Body of pancreas (tissue), 4 donors: ENCODE measurements around the gene APLP2. TPM values are rescaled to one million over a fixed set of nuclear protein-coding genes. Genes with fewer than 3 reads are reported as not detected.

Experiments used
- ATAC-seq: fragments of 150-250 bp; one replicate; pipeline ENCODE4 v1.9.1; 2016
- DNase-seq, 4 donors: peaks; one replicate each; pipeline ENCODE4 v3.0.0-alpha.2; 2019
- H3K27ac ChIP-seq, 4 donors: fragments of 200-600 bp; sonication (generic); 1 replicate in 3 of 4; 2 replicates in 1 of 4; pipeline versions ENCODE4 v1.5.1 to v1.6.1; 2016 to 2019; ENCODE audit warnings: mild to moderate bottlenecking in 1 of 4, mixed read lengths in 1 of 4, moderate library complexity in 1 of 4
- H3K27me3 ChIP-seq, 2 donors: fragments of 200-600 bp; sonication (generic); one replicate each; pipeline ENCODE4 v1.6.0; 2016; ENCODE audit warnings: mild to moderate bottlenecking in 1 of 2
- H3K36me3 ChIP-seq, 2 donors: fragments of 200-600 bp; sonication (generic); replicated peaks in 1 of 2; 2 replicates each; pipeline ENCODE4 v1.5.1; 2016; ENCODE audit warnings: low read depth in 2 of 2; ENCODE audit not compliant: insufficient read depth in 1 of 2
- H3K4me1 ChIP-seq: fragments of 200-600 bp; sonication (generic); one replicate; pipeline ENCODE4 v1.6.0; 2016
- H3K4me3 ChIP-seq, 2 donors: fragments of 200-600 bp; sonication (generic); 1 replicate in 1 of 2; 2 replicates in 1 of 2; pipeline ENCODE4 v1.5.1; 2016 to 2019
- H3K9me3 ChIP-seq, 3 donors: fragments of 200-600 bp; sonication (generic); 1 replicate in 2 of 3; 2 replicates in 1 of 3; pipeline ENCODE4 v1.5.1; 2016
- CTCF ChIP-seq, 7 experiments: fragments of 450-650 bp in 4 of 7; fragments of 200-600 bp in 3 of 7; sonication (generic) in 3 of 7; IDR thresholded peaks; one replicate each; pipeline ENCODE4 v1.5.1; 2016 to 2019; ENCODE audit warnings: antibody characterized with exemption in 7 of 7
- POLR2A ChIP-seq, 3 donors: fragments of 450-650 bp; IDR thresholded peaks; one replicate each; pipeline ENCODE4 v1.6.1; 2016; ENCODE audit warnings: antibody characterized with exemption in 3 of 3, mild to moderate bottlenecking in 2 of 3
- WGBS, 2 donors: methylation state at CpG; one replicate each; pipeline ENCODE4 v1.1.5; 2017; 5-methylcytosine and 5-hydroxymethylcytosine counted together
- intact Hi-C: fragments of 100-400 bp; cut with DNase I; formaldehyde crosslinking; loops from one replicate; pipeline ENCODE4 v1.15.1; 2023
- total RNA-seq, 2 donors: library from RNA; depleted of rRNA; stranded (reverse); fragments of >200 nt; gene quantifications; one replicate each; pipeline ENCODE4 v1.1.0, GENCODE V29; 2016

Gene APLP2
- total RNA-seq, 2 donors from 2014 or later: 157 to 177 TPM

- TF ChIP-seq POLR2A (IDR thresholded peaks at IDR 0.05) (no peak), CTCF (IDR thresholded peaks at IDR 0.05) (no peak)
- DNase-seq (no peak), ATAC-seq (no peak)
- Histone ChIP-seq H3K4me3 (no peak overlapping the region), H3K4me1 (peaks cover 38% of the 10 kb centered on the region), H3K27me3 (no peaks in the 10 kb centered on the region), H3K36me3 (no peaks in the 10 kb centered on the region), H3K27ac (no peak overlapping the region), H3K9me3 (no peaks in the 10 kb centered on the region)
- 92 to 97% methylated on average over 4 of the region's 4 CpGs for WGBS, 2 donors
- intact Hi-C loops: no loop called here
Observed at GRCh38 chr11:130174642-130175041, 104.9 kb downstream of the APLP2 start.

- Histone ChIP-seq H3K27me3 (no peaks in the 10 kb centered on the region), H3K4me3 (no peak overlapping the region), H3K4me1 (peaks cover 42% of the 10 kb centered on the region), H3K9me3 (no peaks in the 10 kb centered on the region), H3K36me3 (no peaks in the 10 kb centered on the region), H3K27ac (no peak overlapping the region)
- intact Hi-C loops: no loop called here
- WGBS, 2 donors: 89 to 90% methylated on average over 5 of the region's 5 CpGs
- no peak for TF ChIP-seq CTCF (IDR thresholded peaks at IDR 0.05)
- TF ChIP-seq POLR2A (IDR thresholded peaks at IDR 0.05): no peak
- ATAC-seq (no peak), DNase-seq (no peak)
Observed at GRCh38 chr11:130175898-130176297, 106.2 kb downstream of the APLP2 start.

GRCh38 chr11:130177782-130178181 is 108.1 kb downstream of the APLP2 start:
- TF ChIP-seq POLR2A (IDR thresholded peaks at IDR 0.05) (no peak), CTCF (IDR thresholded peaks at IDR 0.05) (no peak)
- Histone ChIP-seq H3K9me3 (no peaks in the 10 kb centered on the region), H3K36me3 (no peaks in the 10 kb centered on the region), H3K4me1 (peaks cover 61% of the 10 kb centered on the region), H3K27ac (peak overlapping the region in 3 of 4 donors; percentile 82 to 89 (median 85)), H3K27me3 (no peaks in the 10 kb centered on the region), H3K4me3 (no peak overlapping the region)
- DNase-seq (no peak), ATAC-seq (no peak)
- 70 to 72% methylated on average over 10 of the region's 10 CpGs for WGBS, 2 donors
- intact Hi-C loops: no loop called here

GRCh38 chr11:130178441-130179339 is 109.0 kb downstream of the APLP2 start:
- WGBS, 2 donors: 35 to 43% methylated on average over 10 to 16 of the region's 16 CpGs

More at GRCh38 chr11:130178441-130179339, 109.0 kb downstream of the APLP2 start:
- DNase-seq (peak in 2 of 4 donors; percentile 45 to 52), ATAC-seq (no peak)
- Histone ChIP-seq H3K27ac (peak overlapping the region; percentile 27 to 89 (median 84)), H3K9me3 (no peaks in the 10 kb centered on the region), H3K4me1 (peaks cover 70% of the 10 kb centered on the region), H3K4me3 (no peak overlapping the region), H3K27me3 (no peaks in the 10 kb centered on the region), H3K36me3 (no peaks in the 10 kb centered on the region)
- intact Hi-C loops: no loop called here
- no peak for TF ChIP-seq POLR2A (IDR thresholded peaks at IDR 0.05)
- TF ChIP-seq CTCF (IDR thresholded peaks at IDR 0.05): no peak
